Lower lobe of right lung (tissue), 2 donors: ENCODE results near the gene TNFRSF6B. TPM values are rescaled to one million over a fixed set of nuclear protein-coding genes. Genes with fewer than 3 reads are reported as not detected.

Experiments used
- ATAC-seq, 2 donors: fragments of 200-7000 bp; cut with Tn5 transposase; one replicate each; pipeline ENCODE4 v1.9.1; 2020 to 2022; ENCODE audit warnings: mild to moderate bottlenecking in 2 of 2, moderate library complexity in 2 of 2
- DNase-seq: peaks from one replicate; pipeline ENCODE4 v3.0.0-alpha.2; 2020
- H3K27ac ChIP-seq: fragments of 200-600 bp; one replicate; pipeline ENCODE4 v1.8.0; 2022
- H3K27me3 ChIP-seq: fragments of 200-600 bp; one replicate; pipeline ENCODE4 v1.8.0; 2022; ENCODE audit warnings: low read depth
- H3K36me3 ChIP-seq: fragments of 200-600 bp; one replicate; pipeline ENCODE4 v1.8.0; 2022; ENCODE audit warnings: mild to moderate bottlenecking
- H3K4me1 ChIP-seq: fragments of 200-600 bp; one replicate; pipeline ENCODE4 v1.8.0; 2022
- H3K4me3 ChIP-seq: fragments of 200-600 bp; one replicate; pipeline ENCODE4 v1.8.0; 2022; ENCODE audit warnings: mild to moderate bottlenecking
- H3K9me3 ChIP-seq: fragments of 200-600 bp; one replicate; pipeline ENCODE4 v1.8.0; 2022
- CTCF ChIP-seq: fragments of 200-600 bp; IDR thresholded peaks from one replicate; pipeline ENCODE4 v1.8.0; 2022; ENCODE audit warnings: antibody characterized with exemption, mild to moderate bottlenecking
- intact Hi-C: fragments of 100-400 bp; cut with DNase I; formaldehyde crosslinking; loops from one replicate; pipeline ENCODE4 v1.11.0; 2022
- total RNA-seq: library from RNA; stranded (reverse); fragmentation: NEBNext Ultra II Directional; extraction: Animal tissue kit (Norgen Biotek cat#: 25700); gene quantifications from one replicate; pipeline ENCODE4 v1.2.1, GENCODE V29; 2021
- donor health status: DM: no; HTN: yes; CAD: no; lungs with severe emphysema.

TNFRSF6B gene
- total RNA-seq, 1 donor from 2014 or later: 5.3 TPM

GRCh38 chr20:63736893-63737694 is 40.6 kb downstream of the TNFRSF6B start:
- Histone ChIP-seq H3K4me1 (peaks cover 42% of the 10 kb centered on the region), H3K9me3 (no peaks in the 10 kb centered on the region), H3K4me3 (peak overlapping the region; percentile 68), H3K27ac (peak overlapping the region; percentile 65), H3K36me3 (peaks cover 40% of the 10 kb centered on the region), H3K27me3 (no peaks in the 10 kb centered on the region)
- ATAC-seq: no peak
- TF ChIP-seq CTCF: no peak
- intact Hi-C loops: no loop called here
- DNase-seq: no peak

- Histone ChIP-seq H3K36me3 (peaks cover 45% of the 10 kb centered on the region), H3K9me3 (no peaks in the 10 kb centered on the region), H3K4me1 (peaks cover 43% of the 10 kb centered on the region), H3K4me3 (peak overlapping the region; percentile 68), H3K27me3 (no peaks in the 10 kb centered on the region), H3K27ac (peak overlapping the region; percentile 65)
- TF ChIP-seq CTCF: no peak
- DNase-seq: no peak
- intact Hi-C loops: no loop called here
- ATAC-seq: no peak
These were observed 41.2 kb downstream of the TNFRSF6B start for GRCh38 chr20:63737695-63737944.

GRCh38 chr20:63737945-63738686 is 41.7 kb downstream of the TNFRSF6B start:
- Histone ChIP-seq H3K4me1 (peaks cover 43% of the 10 kb centered on the region), H3K36me3 (peaks cover 48% of the 10 kb centered on the region), H3K4me3 (peak overlapping the region; percentile 68), H3K27me3 (no peaks in the 10 kb centered on the region), H3K27ac (peak overlapping the region; percentile 82), H3K9me3 (no peaks in the 10 kb centered on the region)
- ATAC-seq (no peak), DNase-seq (peak; percentile 59)
- intact Hi-C loops: no loop called here
- no peak for TF ChIP-seq CTCF

GRCh38 chr20:63738687-63739129 is 42.3 kb downstream of the TNFRSF6B start:
- H3K4me3 ChIP-seq: peak overlapping the region; percentile 68
- H3K36me3 ChIP-seq: peaks cover 48% of the 10 kb centered on the region
- H3K4me1 ChIP-seq: peaks cover 43% of the 10 kb centered on the region
- TF ChIP-seq CTCF: no peak
- DNase-seq (peak; percentile 79), ATAC-seq (peak; percentile 42 to 57)
- peak overlapping the region; percentile 82 for H3K27ac ChIP-seq
- intact Hi-C loops: no loop called here
- H3K27me3 ChIP-seq: no peaks in the 10 kb centered on the region
- H3K9me3 ChIP-seq: no peaks in the 10 kb centered on the region

GRCh38 chr20:63739130-63740069 is 42.9 kb downstream of the TNFRSF6B start, which contains the start of gene SLC2A4RG:
SLC2A4RG (plus strand) TSS chr20:63739776; CDS start chr20:63739913, 137 bp downstream.
- Histone ChIP-seq H3K27ac (peak within 1 kb of the TSS; percentile 85), H3K36me3 (peaks cover 45% of the 10 kb centered on the region), H3K4me1 (peaks cover 43% of the 10 kb centered on the region), H3K9me3 (no peaks in the 10 kb centered on the region), H3K4me3 (peak within 1 kb of the TSS; percentile 73), H3K27me3 (no peaks in the 10 kb centered on the region)
- ATAC-seq (peak; percentile 79 to 82), DNase-seq (peak; percentile 85)
- TF ChIP-seq CTCF: no peak
- intact Hi-C loops: no loop called here
